Urinary bladder (tissue), 4 donors: ENCODE data around the gene LARP4B. TPM values are rescaled to one million over a fixed set of nuclear protein-coding genes. Genes with fewer than 3 reads are reported as not detected.

Source experiments
- DNase-seq: peaks from one replicate; pipeline ENCODE4 v3.0.0-alpha.2; 2015; ENCODE audit errors: extremely low spot score
- H3K27ac ChIP-seq: one replicate; pipeline ENCODE4 v1.5.1; 2013; ENCODE audit warnings: low read depth, mild to moderate bottlenecking, moderate library complexity
- H3K36me3 ChIP-seq: one replicate; pipeline ENCODE4 v1.6.1; 2013; ENCODE audit warnings: mild to moderate bottlenecking, moderate library complexity; ENCODE audit not compliant: insufficient read depth
- H3K4me1 ChIP-seq: one replicate; pipeline ENCODE4 v1.6.1; 2013; ENCODE audit warnings: mild to moderate bottlenecking, moderate library complexity; ENCODE audit not compliant: insufficient read depth
- H3K4me3 ChIP-seq: one replicate; pipeline ENCODE4 v1.5.1; 2013; ENCODE audit warnings: low read depth, low read length
- WGBS: extraction: QIAGEN DNeasy Blood & Tissue Kit; methylation state at CpG from one replicate; pipeline ENCODE4 v1.1.7; 2013; 5-methylcytosine and 5-hydroxymethylcytosine counted together
- polyA plus RNA-seq: library from polyadenylated mRNA; stranded (reverse); fragments of 200-250 nt; gene quantifications from one replicate; pipeline ENCODE4 v1.2.3, GENCODE V29; 2013
- total RNA-seq: library from RNA; depleted of rRNA; stranded (reverse); fragments of >200 nt; gene quantifications from one replicate; pipeline ENCODE4 v1.2.3, GENCODE V29; 2014
- donor health status: healthy with polysubstance abuse.
- donor health status: healthy.

The LARP4B gene
- total RNA-seq, result 28.4 TPM
- 19.1 TPM for polyA plus RNA-seq

GRCh38 chr10:931326-932318 is at the start of gene LARP4B:
LARP4B (minus strand) TSS chr10:931705; CDS start chr10:885721, 45,984 bp downstream.
- Histone ChIP-seq H3K36me3 (no peaks in the 10 kb centered on the region), H3K4me3 (peak within 1 kb of the TSS; percentile 100), H3K4me1 (peaks cover 1% of the 10 kb centered on the region), H3K27ac (peak within 1 kb of the TSS; percentile 99)
- under 1% methylated on average over 137 of the region's 137 CpGs for WGBS
- DNase-seq, result peak; percentile 81

- H3K4me1 ChIP-seq, result no peaks in the 10 kb centered on the region
- 94% methylated on average over 5 of the region's 5 CpGs for WGBS
- no peak overlapping the region for H3K27ac ChIP-seq
- no peak for DNase-seq
- H3K36me3 ChIP-seq, result no peaks in the 10 kb centered on the region
- no peak overlapping the region for H3K4me3 ChIP-seq
Measured at GRCh38 chr10:980468-981093, 49.1 kb upstream of the LARP4B start.

- Histone ChIP-seq H3K4me1 (no peaks in the 10 kb centered on the region), H3K36me3 (no peaks in the 10 kb centered on the region), H3K27ac (no peak overlapping the region), H3K4me3 (no peak overlapping the region)
- 91% methylated on average over 2 of the region's 2 CpGs for WGBS
- no peak for DNase-seq
Measured at GRCh38 chr10:978826-979421, 47.4 kb upstream of the LARP4B start.

GRCh38 chr10:976316-976715 is 44.8 kb upstream of the LARP4B start:
- DNase-seq, result no peak
- H3K4me1 ChIP-seq, result no peaks in the 10 kb centered on the region
- WGBS, result 97% methylated on average over 22 of the region's 22 CpGs
- no peak overlapping the region for H3K27ac ChIP-seq
- H3K4me3 ChIP-seq, result no peak overlapping the region
- no peaks in the 10 kb centered on the region for H3K36me3 ChIP-seq

GRCh38 chr10:974785-975074 is 43.2 kb upstream of the LARP4B start:
- H3K4me1 ChIP-seq, result no peaks in the 10 kb centered on the region
- DNase-seq, result no peak
- no peak overlapping the region for H3K4me3 ChIP-seq
- H3K36me3 ChIP-seq, result no peaks in the 10 kb centered on the region
- WGBS, result 90% methylated on average over 5 of the region's 5 CpGs
- no peak overlapping the region for H3K27ac ChIP-seq

- 76% methylated on average over 20 of the region's 20 CpGs for WGBS
- Histone ChIP-seq H3K4me1 (no peaks in the 10 kb centered on the region), H3K27ac (no peak overlapping the region), H3K36me3 (no peaks in the 10 kb centered on the region), H3K4me3 (no peak overlapping the region)
- no peak for DNase-seq
Measured at GRCh38 chr10:974038-974784, 42.7 kb upstream of the LARP4B start.

GRCh38 chr10:972763-973162 is 41.3 kb upstream of the LARP4B start:
- WGBS, result 85% methylated on average over 8 of the region's 8 CpGs
- Histone ChIP-seq H3K4me1 (no peaks in the 10 kb centered on the region), H3K27ac (no peak overlapping the region), H3K4me3 (no peak overlapping the region), H3K36me3 (no peaks in the 10 kb centered on the region)
- no peak for DNase-seq

- WGBS, result 71% methylated on average over 12 of the region's 12 CpGs
- Histone ChIP-seq H3K4me1 (no peaks in the 10 kb centered on the region), H3K4me3 (no peak overlapping the region), H3K36me3 (no peaks in the 10 kb centered on the region), H3K27ac (no peak overlapping the region)
- DNase-seq, result no peak
Measured at GRCh38 chr10:971613-972012, 40.1 kb upstream of the LARP4B start.

GRCh38 chr10:971150-971542 is 39.6 kb upstream of the LARP4B start:
- Histone ChIP-seq H3K36me3 (no peaks in the 10 kb centered on the region), H3K4me3 (no peak overlapping the region), H3K4me1 (no peaks in the 10 kb centered on the region), H3K27ac (no peak overlapping the region)
- 50% methylated on average over 4 of the region's 4 CpGs for WGBS
- DNase-seq, result no peak

- Histone ChIP-seq H3K4me1 (no peaks in the 10 kb centered on the region), H3K27ac (no peak overlapping the region), H3K36me3 (no peaks in the 10 kb centered on the region), H3K4me3 (no peak overlapping the region)
- no peak for DNase-seq
- 22% methylated on average over 14 of the region's 14 CpGs for WGBS
Measured at GRCh38 chr10:970311-971149, 39.0 kb upstream of the LARP4B start.

- Histone ChIP-seq H3K4me1 (no peaks in the 10 kb centered on the region), H3K27ac (no peak overlapping the region), H3K4me3 (no peak overlapping the region), H3K36me3 (no peaks in the 10 kb centered on the region)
- WGBS, result 76% methylated on average over 15 of the region's 15 CpGs
- DNase-seq, result no peak
Measured at GRCh38 chr10:969473-970150, 38.1 kb upstream of the LARP4B start.

- Histone ChIP-seq H3K4me3 (no peak overlapping the region), H3K36me3 (no peaks in the 10 kb centered on the region), H3K27ac (no peak overlapping the region), H3K4me1 (no peaks in the 10 kb centered on the region)
- 77% methylated on average over 17 of the region's 17 CpGs for WGBS
- no peak for DNase-seq
Measured at GRCh38 chr10:968546-969199, 37.2 kb upstream of the LARP4B start.
